ENCODE results near the gene CHAD.

CHAD gene

DNA sequence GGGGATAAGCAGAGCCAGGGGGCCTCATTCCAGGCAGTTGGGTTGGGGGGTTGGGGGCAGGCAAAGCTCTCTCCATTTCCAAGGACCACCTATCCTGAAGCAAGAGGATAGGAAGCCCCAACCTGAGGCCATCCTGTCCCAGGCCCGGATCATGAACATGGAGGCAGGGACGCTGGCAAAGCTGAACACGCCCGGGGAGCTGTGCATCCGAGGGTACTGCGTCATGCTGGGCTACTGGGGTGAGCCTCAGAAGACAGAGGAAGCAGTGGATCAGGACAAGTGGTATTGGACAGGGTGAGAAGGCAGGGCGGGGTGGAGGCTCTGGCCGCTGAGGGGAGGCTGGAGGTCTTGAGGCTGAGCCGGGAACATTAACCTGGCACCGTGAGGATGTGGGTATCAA, 3.6 kb upstream of the CHAD start:
- no peak for DNase-seq

DNA sequence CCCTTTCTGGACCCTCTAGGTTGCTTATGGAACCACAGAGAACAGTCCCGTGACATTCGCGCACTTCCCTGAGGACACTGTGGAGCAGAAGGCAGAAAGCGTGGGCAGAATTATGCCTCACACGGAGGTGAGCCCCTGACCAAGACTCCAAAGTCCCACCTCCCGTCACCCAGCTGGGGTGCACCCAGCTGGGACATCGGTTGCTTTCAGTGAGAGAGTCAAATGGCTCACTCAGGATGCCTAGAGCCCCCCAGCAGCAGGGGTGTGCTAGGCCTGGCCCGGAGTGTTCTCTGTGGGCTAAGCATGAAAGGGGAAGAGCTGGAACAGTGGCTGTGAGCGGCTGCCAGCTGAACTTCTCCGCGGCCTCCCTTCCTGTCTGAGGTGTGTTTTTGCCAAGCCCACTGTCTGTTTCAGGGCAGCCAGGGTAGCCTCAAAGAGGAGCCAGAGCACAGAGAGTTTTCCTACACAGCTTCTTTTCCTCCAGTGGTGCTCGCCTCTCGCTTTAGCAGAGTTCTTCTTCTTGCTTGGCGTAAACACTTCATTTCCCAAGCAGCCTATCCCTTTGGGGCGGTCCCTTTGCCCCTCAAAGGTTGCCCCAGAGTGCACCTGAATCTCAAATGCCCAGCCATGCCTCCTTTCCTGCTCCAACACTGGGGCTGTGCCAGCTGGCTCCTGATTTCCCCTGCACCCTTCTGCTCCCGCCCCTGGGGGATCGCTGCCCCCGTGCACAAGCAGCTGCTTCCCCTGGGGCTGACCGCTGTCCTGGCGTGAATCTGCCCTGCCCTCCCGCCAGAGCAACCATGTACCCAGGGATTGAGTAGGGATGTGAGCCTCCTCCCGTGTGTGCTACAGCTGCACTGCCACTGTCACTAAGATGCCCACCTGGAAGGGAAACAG, 2.6 kb upstream of the CHAD start:
- DNase-seq: no peak

DNA sequence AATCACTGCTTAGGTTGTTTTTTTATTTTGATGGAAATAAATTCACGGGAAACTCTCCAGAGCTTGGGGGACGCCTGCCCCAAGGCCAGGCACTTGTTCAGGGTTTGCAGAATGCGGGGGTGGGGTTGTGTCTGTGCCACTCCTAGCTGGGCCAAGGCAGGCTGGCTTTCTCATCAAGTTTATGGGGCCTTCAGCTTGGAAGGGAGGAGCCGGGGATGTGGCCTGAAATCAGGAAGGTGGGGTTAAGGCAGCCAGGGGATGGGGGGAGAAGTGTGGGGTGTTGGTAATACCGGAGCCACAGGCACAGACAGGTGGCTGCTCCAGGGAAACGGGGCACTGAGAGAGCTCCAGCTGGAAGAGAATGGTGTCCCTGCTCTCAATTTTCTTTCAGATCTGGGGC, 1.7 kb upstream of the CHAD start:
- DNase-seq: no peak

DNA sequence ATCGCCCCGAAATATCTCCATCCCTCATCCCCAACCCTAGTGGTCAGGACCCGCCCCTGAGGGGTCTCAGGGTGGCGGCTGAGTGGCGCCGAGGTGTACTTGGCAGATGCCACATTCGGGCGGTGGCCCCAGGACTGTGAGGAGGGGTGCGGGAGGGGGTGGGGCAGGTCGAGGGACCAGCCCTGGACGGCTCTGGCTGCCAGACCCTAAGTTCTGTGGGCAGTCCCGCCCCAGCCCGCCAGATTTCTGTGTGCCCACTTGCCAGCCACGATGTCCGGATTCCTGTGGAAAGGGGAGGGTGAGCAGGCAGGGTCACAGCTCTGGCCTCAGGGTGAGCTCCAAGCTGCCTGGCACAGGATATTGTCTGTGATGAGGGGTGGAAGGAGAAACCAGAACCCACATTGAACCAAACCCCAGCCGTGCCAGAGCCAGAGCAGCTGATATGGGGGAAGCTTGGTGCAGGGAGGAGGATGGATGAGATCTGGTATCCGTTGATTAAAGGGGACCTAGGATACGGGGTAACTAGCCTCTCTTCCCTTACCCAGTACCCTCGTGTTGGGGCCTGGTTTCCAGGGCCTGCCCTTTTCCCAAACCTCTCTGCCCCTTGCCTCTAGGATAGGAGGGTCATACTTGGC, 1.1 kb upstream of the CHAD start:
- DNase-seq: no peak

DNA sequence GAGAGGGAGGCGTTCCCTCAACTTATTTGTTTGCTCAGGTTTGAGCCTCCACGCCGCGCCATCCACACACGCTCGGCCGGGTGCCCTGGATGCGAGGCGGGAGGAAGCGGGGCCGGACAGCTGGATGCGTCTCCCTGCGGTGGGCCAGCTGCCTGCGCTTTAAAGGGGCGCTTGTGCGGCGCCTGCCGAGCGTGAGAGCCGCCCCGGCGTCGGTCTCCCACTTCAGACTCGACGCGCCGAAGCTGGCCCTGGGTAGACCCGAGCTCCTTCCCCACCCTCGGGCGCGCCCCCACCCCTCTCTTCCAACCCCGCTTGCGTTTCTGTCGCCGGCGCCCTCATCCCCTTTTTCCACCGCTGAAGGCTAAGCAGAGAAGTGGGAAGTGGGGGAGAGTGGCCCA, 527 bp upstream of the CHAD start:
- DNase-seq: no peak

DNA sequence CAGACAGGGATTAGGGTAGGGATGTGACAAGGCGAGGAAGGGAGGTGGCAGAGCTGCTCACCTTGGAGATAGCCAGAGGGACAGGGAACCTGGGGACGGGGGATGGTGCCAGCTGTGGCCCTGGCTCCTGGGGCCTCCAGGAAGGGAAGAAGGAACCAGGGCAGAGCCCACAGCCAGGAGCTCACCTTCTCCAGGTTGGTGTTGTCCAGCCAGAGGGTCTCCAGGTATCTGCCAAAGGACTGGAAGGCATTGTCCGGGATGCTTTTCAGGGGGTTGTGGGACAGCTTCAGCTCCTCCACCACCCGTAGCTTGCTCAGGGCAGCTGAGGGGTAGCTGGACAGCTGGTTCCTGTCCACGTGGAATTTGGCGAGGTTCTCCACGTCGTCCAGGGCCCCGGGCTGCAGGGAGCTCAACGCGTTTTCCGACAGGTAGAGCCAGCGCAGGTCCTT, 801 bp downstream of the CHAD start:
- DNase-seq: no peak

DNA sequence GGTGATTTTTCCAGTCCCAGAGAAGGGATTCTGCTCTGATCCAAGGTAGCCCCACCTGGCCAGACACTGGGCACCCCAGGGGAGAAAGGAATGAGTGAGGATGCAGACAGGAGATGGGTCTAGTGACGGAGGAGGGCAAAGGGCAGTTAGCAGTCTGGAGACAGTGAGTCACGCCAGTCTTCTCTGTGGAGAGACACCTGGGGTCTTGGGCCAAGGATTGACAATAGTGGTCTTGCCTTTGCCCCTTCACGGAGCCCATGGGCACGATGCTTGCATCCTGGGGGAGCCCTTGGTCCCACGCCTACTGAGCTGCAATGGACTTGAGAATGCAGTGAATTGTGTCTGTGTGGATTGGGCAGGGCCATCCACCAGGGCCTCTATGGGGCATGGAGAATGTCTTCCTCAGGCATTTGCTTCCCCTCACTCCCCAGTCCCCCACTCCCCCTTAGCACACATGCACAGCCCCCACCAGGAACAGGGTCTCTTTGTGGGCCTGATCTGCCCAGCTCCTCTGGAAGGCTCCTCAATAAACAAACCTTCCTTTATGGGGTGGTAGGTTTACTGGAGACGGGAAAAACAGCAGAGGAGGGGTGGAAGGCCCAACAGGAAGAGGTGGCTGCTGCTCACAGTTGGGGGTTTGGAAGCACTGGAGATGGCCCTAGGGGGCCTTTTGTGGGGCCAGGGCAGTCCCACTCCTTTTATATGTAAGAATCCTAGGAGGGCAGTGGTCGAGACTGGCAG, 1.4 kb downstream of the CHAD start:
- DNase-seq: no peak

DNA sequence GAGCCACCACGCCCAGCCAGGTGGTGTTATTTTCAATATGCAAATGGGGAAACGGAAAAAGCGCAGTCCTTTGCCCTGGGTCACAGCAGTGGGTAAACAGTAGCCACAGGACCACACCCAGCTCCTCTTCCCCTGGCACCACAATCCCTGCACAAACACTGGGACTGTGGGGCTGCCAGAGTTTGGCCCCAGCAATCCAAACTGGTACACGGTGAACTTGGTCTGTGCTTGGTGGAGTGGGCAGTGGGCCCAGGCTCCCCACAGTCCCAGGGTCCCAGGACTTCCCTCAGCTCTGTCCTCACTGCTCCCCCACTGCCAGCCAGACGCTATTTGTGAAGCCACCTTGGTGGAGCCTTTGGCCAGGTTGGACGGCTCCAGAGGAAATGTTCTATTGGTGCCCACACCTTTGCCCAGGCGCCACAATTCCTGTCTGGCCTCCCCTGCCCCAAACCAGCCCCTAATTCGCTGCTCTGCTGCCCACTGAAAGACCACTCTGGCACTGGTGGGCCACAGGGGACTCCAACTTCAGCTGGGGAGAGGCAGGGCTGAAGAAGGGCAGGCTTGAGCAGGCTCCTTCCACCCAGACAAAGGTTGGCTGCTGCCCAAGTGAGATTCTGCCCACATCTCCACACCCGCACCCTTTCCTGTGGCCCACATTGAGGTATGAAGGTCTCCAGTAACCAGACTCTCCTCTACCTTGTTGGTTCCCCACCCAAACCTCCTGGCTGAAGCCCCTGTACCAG, 2.1 kb downstream of the CHAD start:
- DNase-seq: no peak

DNA sequence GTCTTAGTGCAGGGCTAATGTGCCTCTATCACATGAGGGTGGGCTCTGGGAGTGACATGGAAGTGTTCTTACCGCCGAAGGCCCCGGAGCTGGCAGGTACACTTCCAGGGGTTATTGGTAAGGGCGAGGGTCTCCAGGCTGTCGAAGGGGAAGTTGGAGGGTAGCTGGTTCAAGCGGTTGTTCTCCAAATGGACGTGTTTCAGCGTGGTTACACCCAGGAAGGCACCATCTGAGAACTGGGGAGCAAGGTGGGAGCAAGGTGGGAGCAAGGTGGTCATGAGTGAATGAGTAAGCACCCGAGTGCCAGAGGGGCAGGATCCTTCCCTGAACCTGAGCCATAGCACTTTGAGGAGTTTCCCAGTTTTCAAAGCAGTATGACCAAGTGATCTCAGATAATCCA, 3.0 kb downstream of the CHAD start:
- no peak for DNase-seq

DNA sequence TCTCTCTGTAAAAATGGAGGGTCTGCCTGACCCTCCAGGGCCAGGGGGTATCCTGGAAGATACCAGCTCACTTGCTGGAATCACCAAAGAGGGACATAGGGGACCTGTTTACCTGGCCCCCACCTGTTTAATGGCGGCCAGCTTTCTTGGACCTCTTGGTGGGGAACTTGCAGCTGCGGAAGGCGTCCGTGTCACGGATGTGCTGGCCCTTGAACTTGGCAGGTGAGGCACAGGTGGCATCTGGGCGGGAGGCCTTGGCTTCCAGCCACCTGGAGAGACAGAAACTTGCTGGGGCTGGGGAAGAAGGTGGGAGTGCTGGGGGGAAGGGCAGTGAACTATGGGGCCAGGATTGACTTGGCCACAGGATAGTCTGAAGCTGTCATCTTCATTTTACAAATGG, 3.5 kb downstream of the CHAD start:
- DNase-seq: no peak

DNA sequence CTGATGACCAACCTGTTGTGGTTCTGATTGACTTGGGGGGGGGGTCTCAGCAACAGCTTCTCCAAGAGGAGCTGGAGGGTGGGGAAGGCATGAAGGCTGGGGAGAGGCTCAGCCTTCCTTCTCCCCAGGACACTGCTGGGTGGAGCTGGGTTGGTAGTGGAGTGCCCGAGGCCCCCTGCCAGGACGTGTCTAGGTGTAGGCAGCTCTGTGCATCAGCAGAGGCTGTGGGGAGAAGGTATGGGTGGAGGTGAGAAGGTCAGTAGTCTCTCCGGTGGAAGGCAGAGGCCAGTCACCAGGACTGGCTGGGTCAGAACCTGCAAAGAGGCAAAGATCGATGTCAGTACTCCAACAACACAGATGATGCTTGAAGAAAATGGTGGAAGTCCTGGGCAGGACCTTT, 3.9 kb downstream of the CHAD start:
- DNase-seq: no peak

DNA sequence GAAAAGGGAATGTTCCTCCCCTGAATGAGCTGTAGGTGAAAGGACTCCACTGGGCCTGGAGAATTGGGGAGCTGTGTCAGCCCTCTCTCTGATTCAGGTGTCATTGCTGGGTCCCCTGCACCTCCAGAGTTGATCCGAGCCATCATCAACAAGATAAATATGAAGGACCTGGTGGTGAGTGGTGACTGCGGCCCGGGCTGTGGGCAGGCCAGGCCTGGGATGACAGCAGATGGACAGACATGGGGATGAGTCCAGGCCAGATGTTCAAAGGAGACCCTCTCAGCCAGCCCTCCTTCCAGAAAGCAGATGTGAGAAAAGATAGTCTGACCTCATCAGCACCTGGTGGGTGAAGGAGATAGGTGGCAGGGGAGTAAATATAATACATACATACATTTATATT, 4.6 kb downstream of the CHAD start:
- DNase-seq: no peak

DNA sequence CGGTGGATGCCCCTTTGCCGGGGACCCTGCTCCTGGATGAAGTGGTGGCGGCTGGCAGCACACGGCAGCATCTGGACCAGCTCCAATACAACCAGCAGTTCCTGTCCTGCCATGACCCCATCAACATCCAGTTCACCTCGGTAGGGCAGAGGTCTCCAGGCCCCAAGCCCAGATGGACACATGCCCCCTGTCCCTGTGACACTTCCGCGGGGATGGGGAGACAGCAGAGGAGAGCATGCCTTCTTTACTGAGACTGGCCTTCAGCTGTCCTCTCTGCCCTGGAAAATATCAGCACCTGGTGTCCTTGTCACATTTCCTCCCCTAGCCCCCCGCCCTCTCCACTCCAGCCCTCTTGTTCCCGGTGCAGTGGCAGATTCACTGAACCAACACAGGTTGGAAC, 6.2 kb downstream of the CHAD start:
- no peak for DNase-seq

DNA sequence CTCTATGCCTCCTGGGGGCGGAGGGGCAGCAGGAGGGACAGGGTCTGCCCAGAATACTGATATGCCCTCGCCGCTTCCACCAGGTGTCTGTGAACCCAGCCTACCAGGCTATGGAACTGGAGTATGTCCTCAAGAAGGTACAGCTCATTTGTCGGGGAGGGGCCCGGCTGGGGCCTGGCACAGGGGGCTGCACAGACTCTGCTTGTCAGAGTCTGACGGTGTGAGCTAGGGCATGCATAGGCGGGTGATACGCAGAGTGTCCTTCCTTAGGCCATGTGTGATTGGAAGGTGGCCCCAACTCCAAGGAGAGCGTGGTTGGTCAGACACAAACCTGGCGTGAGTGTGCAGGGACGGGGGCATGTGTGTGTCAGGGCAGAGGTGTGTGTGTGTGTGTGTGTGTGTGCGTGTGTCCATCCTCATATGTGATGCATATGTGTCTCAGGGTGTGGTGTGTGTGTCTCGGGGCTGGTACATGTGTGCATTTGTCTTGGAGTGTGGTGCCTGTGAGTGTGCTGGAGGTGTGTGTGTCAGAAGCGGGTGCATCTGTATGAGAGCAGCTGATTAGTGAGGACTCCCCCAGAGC, 7.0 kb downstream of the CHAD start:
- DNase-seq: no peak

DNA sequence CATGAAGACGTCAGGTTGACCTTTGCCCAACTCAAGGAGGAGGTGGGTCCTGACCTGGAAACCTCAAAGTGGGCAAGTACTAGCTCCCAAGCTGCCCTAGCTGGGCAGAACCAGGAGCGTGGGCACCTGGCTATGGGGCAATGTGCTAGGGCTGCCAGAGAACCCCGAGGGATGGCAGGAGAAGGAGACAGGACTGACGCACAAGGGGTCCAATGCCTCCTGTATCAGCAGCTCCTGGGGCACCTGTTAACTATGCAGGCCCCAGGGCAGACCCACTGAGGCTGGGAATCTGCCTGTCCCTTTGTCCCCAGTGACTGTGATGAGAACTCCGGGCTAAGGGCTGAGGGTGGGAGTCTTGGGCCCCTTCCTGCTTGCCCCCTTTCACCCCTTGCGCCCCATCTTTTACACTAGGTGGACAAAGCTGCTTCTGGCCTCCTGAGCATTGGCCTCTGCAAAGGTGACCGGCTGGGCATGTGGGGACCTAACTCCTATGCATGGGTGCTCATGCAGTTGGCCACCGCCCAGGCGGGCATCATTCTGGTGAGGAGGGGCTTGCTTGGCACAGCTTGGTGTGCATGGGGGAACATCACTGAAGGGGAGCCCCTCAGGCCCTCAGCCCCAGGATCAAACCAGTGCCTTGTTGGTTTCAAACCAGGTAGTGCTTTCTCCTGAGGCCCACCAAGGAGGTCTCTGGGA, 7.7 kb downstream of the CHAD start:
- DNase-seq: no peak

DNA sequence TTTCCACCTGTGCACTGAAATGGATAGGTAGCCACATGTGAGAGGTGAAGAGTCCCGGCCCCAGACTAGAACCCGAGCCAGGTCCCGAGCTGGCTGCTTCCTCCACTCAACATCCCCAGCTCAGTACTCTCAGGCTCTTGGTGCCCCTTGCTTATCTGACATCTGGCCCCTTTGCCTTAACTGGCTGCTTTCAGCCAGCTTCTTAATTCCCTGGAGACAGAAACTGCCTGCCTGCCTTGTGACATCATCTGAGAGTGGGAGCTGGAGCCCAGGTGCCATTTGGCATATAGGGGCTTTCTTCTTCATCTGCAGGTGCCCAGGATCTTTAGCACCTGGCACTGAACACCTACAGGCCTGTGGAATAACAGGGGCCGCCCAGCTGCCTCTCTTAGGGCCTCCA, 8.9 kb downstream of the CHAD start:
- no peak for DNase-seq

DNA sequence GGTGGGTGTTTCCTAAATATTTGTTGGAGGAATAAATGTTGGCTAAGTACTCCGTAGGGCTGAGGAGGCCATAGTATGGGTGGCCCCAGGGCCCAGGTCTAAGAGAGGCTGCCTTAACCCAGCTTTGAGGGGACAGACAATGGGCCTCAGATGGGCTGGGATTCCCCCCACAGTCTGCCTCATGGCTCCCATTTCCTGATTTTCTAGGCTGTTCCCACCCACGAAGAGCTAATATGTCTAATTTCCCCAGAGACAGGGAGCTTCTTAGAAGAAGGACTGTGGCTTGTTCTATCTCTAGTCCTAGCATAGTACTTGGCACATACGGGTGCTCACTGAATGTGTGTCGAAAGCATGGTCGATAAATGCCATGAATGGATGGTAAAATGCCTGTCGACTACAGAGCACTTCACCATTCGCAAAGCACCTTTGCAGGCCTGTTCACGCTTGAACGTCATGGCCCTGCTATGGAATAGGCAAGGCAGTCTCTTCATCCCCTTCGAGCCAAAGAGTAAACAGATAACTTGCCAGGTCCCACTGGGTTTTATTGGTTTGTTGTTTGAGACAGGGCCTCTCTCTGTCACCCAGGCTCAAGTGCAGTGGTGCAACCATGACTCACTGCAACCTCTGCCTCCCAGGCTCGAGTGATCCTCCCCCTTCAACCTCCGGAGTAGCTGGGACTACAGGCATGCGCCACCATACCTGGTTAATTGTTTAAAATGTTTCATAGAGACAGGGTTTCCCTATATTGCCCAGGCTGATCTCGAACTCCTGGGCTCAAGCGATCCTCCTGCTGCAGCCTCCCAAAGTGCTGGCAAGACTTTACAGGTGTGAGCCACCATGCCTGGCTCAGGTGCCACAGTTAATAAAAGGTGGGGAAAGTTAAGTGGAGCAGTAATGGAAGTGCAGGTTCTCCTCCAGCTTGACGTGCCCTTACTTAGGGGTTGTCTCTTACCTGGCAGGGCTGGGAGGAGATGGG, 9.7 kb downstream of the CHAD start:
- no peak for DNase-seq

DNA sequence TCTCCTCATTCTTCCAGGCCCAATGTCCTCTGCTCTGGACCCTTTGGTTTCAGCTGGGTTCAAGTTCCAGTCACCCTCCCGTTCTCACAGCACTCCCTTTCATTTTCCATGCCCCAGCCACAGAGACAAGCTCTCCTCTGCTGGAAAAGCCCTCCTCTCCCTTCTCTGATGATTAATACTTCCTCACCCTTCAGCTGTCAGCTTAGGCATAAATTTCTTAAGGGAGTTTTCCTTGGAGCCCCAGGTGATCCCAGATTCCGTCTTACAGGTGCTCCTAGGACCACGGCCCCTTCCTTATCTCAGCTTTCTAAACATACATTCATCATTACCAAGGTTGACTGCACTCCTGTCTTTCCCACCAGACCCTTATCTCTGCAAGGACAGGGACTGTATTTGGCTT, 10.4 kb downstream of the CHAD start:
- DNase-seq: no peak

DNA sequence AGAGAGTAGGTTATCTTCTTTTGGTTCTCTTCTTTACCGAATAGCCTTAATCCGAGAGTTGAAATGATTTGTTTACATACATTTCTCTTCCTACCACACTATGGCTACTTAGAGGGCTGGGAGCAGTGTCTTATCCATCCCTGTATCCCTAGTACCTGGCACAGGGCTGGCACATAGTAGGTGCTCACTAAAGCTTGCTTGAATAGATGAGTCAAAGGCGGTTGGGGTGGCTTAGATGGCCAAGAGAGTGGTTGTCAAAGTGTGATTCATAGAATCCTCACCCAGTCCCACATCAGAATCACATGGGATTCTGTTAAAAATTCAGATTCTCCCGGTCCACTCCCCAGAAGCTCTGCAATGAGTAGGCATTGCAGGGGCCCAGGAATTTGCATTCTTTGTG, 11.1 kb downstream of the CHAD start:
- no peak for DNase-seq

DNA sequence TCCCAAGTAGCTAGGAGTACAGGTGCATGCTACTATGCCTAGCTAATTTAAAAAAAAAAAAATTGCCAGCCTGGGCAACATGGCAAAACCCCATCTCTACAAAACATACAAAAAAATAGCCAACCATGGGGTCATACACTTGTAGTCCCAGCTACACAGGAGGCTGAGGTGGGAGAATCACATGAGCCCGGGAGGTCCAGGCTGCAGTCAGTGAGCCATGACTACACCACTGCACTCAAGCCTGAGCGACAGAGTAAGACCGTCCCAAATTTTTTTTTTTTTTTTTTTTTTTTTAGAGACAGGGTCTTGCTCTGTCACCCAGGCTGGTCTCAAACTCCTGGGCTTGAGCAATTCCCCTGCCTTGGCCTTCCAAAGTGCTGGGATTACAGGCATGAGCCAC, 14.8 kb downstream of the CHAD start:
- DNase-seq: no peak
